ES-I3 (cell line): ENCODE results near the gene SFI1.

ENCODE experiments used
- H3K36me3 ChIP-seq: 2 replicates; pipeline ENCODE4 v1.6.1; 2013; ENCODE audit warnings: mild to moderate bottlenecking, low read length, control low read depth, moderate library complexity; ENCODE audit not compliant: insufficient read depth
- H3K4me1 ChIP-seq: 2 replicates; pipeline ENCODE4 v1.6.1; 2013; ENCODE audit warnings: mild to moderate bottlenecking, control low read depth, low read length; ENCODE audit not compliant: insufficient read depth
- H3K9ac ChIP-seq: 2 replicates; pipeline ENCODE4 v1.6.1; 2013; ENCODE audit warnings: low read depth, mild to moderate bottlenecking, low read length, moderate library complexity
- H3K9me3 ChIP-seq: 2 replicates; pipeline ENCODE4 v1.6.1; 2013; ENCODE audit warnings: mild to moderate bottlenecking, low read length, moderate library complexity; ENCODE audit not compliant: control insufficient read depth, insufficient read depth

SFI1 gene

DNA sequence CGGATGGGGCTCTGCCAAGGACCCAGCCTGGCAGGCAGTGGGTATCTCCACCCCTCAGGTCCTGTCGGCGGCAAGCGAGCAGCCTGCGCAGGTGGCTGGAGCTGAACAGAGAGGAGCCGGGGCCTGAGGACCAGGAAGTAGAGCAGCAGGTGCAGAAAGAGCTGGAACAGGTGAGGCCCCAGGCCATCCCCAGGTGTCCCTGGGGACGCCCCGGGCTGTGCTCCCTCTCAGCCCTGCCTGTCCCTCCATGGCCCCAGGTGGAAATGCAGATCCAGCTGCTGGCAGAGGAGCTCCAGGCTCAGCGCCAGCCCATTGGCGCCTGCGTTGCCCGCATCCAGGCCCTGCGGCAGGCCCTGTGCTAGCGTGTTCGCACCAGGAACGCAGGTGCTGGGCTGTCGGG is 121.7 kb downstream of the SFI1 start:
- Histone ChIP-seq H3K4me1 (no peaks in the 10 kb centered on the region), H3K36me3 (peaks cover 8% of the 10 kb centered on the region), H3K9ac (no peak overlapping the region), H3K9me3 (no peaks in the 10 kb centered on the region)

DNA sequence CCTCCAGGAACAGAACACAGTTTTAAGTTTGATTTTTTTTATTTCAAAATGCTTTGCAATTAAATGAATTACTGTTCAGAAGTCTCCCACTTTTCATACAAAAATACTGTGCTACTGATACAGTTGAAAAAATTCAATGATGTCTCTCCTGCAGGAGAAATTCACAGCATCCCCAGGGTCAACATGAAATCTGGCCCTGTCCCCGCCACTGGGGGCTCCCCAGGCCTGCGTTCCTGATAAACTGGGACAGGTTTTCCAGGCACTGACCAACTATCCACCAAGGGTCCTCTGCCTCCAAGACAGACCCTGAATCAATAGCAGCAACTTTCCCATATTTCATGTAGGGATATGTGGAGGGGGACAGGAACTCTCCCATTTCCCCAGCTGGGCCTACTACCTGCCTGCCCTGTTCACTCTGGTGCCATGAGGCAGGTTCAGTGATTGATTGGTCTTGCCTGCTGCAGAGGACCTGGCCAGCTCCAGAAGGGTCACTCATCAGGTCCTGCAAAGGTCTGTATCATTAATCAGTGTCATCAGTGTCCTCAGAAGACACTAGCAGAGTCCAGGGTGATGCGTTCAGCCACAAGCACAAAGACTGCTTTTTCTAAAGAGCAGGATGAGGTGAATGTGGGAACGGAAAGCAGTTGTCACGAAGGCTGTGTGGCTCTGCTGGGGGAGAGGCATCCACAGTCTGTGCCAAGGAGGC is 122.3 kb downstream of the SFI1 start:
- no peak overlapping the region for H3K9ac ChIP-seq
- H3K4me1 ChIP-seq = no peaks in the 10 kb centered on the region
- peaks cover 8% of the 10 kb centered on the region for H3K36me3 ChIP-seq
- H3K9me3 ChIP-seq = no peaks in the 10 kb centered on the region

DNA sequence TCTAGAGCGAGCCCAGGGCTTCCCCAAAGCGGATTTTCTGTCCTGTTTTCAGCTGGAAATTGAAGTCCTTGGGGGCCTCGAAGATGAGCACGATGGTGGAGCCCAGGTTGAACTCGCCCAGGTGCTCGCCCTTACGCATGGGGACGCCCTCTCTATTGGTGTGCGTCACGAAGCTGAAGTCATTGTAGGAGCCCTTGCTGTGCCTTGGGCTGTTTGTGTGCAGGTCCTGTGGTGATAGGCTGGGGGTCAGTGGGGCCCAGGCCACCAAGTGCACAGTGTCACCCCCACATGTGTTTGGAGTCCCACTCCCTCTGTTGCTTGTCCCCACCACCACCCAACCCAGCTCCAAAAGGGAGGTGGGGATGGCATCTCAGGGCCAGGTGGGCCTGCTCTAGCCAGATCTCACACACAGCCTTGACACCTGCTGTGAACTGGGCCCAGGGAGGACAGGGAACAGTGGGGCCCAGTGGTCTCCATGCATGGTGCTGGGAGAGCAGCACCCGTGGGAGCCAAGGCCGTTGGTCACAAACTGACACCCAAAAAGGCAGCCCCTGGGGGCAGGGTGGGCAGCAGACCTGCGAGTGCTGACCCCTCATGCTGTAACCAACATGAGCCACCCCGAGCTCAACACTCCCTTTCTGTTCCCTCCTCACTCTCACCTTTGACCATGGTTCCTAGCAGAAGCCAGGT is 123.4 kb downstream of the SFI1 start:
- Histone ChIP-seq H3K36me3 (peaks cover 8% of the 10 kb centered on the region), H3K9ac (no peak overlapping the region), H3K4me1 (peaks cover 1% of the 10 kb centered on the region; the same call in 1 of the 2 replicates), H3K9me3 (no peaks in the 10 kb centered on the region)

DNA sequence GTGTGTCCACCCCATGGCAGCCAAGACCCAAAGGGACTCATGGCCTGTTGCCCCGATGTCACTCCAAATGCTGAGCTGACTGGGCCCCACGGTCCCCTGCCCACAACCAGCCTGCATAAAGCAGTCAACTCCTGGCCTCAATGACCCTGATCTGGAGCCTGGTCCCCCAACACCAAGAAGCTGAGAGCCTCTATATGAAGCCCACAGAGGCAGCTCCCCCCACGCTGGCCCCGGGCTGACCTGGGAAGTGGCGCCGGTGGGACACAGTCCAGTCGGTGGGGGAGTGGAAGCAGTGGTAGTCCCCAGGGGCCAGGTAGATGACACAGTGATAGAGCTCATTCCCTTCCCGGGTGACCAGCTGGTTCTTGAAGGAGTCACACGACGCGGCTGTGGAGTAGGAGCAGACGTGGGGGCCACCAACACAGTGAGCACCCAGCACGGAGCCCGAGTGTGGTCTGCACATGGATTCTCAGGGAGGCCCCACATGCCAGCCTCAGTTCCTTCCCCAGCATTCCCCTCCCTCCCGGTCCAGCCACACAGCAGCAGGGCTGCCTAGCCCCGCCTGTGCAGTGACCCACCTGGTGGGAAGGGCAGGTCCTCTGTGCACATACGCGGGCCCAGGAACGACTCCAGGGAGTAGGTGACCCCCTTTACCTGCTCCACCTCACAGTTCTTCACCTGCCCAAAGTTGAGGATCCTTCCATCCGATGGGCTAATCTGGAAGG is 124.6 kb downstream of the SFI1 start:
- Histone ChIP-seq H3K36me3 (peaks cover 8% of the 10 kb centered on the region), H3K4me1 (peaks cover 10% of the 10 kb centered on the region; the same call in 1 of the 2 replicates), H3K9ac (no peak overlapping the region), H3K9me3 (no peaks in the 10 kb centered on the region)

DNA sequence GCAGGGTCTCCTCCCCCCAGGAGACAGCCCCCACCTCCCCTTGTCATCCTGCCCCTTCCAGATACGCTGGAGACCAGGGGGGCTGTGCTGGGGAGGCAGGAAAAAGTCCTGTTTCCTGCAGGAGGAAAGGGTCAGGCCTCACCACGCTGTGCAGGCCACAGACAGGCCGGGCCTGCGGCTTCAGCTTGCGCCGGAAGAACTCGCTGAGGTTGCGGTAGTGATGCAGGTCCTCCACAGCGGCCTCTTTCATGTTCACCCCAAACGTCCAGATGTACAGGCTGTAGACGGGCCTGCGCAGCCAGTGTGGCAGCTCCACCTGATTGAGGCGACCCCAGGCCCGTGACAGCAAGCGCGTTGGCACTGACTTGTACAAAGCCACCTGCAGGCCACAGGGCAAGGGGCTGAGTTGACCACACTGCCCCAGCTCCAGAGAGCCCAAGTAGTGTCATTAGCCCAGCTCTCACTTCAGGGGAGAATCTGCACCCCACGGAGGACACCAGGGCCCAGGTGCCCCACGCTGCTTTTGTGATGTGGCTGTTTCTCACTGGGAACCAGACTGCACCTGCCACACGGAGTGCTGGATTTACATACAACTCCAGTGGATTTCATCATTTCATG is 125.3 kb downstream of the SFI1 start:
- no peaks in the 10 kb centered on the region for H3K9me3 ChIP-seq
- H3K9ac ChIP-seq = no peak overlapping the region
- peaks cover 8% of the 10 kb centered on the region for H3K36me3 ChIP-seq
- H3K4me1 ChIP-seq = peaks cover 17% of the 10 kb centered on the region; the same call in 1 of the 2 replicates

DNA sequence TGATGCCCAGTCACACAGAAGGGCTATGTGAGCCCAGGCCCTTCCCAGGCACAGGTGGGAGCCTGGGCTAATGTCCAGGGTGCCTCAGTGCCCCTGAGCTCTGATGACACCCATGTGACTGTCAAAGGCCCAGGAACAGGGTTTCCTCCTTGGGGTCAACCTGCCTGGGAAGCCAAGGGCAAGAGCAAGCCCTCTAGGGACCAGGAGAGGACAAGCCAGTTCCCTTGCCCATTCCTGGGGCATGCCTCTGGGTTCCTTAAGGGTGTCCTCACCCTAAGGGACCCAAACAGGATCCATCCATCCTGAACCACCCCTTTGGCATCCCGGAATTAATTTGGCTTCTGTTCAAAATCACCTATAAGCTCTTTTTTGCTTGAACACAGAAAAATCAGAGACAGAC is 126.6 kb downstream of the SFI1 start:
- H3K36me3 ChIP-seq = no peaks in the 10 kb centered on the region; the same call in 1 of the 2 replicates
- H3K4me1 ChIP-seq = peaks cover 21% of the 10 kb centered on the region; the same call in 1 of the 2 replicates
- no peaks in the 10 kb centered on the region for H3K9me3 ChIP-seq
- no peak overlapping the region for H3K9ac ChIP-seq

DNA sequence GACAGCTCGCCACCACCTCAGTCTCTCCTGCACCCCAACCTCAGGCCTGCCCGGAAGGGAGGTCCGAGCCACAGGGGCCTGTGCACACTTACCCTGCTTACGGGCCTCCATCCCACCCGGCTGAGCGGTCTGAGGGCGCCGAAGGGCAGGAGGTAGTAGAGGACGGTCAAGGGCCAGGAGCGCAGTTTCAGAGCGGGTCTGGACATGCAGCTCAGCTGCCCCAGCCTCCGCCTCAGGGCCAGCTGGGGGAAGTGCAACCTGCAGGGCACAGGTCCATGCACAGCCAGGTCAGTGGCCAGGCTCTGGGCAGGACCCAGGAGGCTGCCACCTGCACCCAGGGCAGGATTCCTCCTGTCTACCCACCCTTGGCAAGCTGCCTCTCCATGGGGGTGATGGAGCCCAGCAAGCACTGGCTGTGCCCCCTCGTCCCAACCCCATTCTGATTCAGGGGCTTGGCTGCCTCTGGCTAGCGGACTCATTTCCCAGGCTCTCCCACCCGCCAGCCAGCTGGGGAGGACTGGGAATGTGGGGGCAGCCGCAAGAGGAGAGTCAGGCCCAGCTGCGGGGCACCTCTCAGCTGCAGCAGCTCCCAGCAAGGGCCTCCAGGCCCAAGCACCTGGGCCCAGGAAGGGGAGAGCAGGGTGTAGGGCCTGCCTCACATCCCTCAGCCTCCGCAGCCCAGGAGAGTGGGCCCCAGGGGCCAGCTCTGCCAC is 127.4 kb downstream of the SFI1 start:
- H3K4me1 ChIP-seq = peaks cover 21% of the 10 kb centered on the region; the same call in 1 of the 2 replicates
- H3K9me3 ChIP-seq = no peaks in the 10 kb centered on the region
- no peak overlapping the region for H3K9ac ChIP-seq
- no peaks in the 10 kb centered on the region; the same call in none of the 2 replicates for H3K36me3 ChIP-seq

DNA sequence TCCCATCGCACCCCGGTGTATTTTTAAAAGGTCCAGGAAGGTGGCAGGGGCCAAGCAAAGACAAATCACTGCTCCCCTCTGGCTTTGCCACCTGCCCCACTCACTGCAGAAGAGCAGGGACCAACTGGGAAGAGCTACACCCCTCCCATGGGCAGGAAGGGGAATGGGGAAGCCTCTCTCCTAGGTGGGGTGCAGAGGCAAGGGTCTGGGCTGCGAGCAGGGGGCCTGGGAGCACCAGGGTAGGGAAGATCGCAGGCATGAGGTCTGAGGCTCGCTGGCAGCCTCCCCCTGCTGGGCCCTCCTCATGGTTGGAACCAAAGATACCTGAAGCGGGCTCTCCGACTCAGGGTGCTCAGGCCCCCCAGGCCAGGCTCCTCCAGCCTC is 128.9 kb downstream of the SFI1 start:
- H3K36me3 ChIP-seq = no peaks in the 10 kb centered on the region; the same call in 1 of the 2 replicates
- no peaks in the 10 kb centered on the region for H3K9me3 ChIP-seq
- no peak overlapping the region; the same call in 1 of the 2 replicates for H3K9ac ChIP-seq
- H3K4me1 ChIP-seq = peaks cover 21% of the 10 kb centered on the region; the same call in 1 of the 2 replicates

DNA sequence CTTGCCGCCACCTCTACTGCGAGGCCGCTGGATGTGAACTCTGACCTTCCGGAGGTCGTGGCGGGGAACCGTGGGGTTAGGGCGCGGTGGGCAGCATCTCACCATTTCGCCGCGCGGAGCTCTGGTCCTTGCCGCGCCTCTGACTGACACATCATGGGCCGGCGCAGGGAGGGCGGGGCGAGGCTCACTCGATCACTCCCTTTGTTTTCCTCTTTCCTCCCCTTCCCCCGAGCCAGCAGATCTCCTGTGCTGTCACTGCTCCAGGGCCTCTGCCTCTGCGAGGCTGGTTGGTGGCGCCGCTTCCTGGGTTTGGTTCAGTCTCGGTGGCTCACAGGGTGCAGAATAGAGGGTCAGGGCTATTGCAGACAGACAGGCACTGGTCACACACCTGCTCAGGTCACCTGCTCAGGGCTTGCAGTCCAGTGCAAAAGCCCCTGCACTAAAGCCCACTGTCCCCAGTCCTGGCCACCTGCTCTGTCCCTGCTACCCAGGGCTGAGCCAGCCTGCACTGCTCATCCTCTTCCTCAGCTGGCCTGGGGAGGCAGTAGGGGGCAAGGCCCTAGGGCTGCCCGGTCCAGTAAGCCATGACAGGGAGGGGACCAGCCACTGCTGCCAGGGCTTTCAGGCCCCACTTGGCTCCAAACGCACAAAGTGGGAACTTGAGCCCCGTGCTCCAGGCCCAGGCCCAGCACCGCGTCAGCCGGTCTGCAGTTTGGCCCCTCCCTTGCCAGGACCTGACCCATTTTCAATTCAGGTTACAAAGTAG is 129.5 kb downstream of the SFI1 start:
- Histone ChIP-seq H3K9ac (no peak overlapping the region; the same call in 1 of the 2 replicates), H3K4me1 (peaks cover 21% of the 10 kb centered on the region; the same call in 1 of the 2 replicates)

DNA sequence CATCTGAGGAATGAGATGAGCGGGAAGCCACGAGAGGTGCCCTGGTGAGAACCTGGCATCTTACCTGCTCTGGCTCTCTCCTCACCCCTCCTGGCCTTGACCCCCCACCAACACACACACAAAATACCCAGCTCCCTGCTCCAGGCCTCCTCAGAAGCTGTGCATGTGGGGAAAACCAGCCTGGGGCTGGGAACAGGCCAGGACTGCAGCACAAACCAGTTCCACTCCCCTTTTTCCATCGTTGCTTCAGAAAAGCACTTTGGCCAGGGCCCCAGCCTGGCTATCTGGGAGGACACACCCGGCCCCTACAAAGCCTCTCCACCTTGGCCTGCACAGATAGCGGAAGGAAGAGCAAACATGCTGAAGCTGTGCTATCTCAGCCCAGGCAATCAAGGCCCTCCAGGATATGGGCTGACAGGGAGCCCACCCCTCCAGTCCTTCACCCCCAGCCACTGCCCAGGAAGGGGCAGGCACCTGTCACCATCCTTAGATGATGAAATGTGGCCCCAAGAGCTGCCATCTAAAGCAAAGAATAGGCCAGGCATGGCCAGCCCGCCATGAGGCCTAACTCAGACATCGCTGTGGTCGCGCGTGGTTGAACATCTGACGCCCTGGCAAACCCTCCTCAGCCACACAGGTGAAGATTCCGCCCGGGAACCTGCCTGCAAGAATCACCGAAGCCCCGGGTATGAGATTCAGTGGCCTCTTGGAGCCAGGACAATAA is 130.3 kb downstream of the SFI1 start:
- peaks cover 24% of the 10 kb centered on the region; the same call in 1 of the 2 replicates for H3K4me1 ChIP-seq
- H3K9ac ChIP-seq = no peak overlapping the region
- no peaks in the 10 kb centered on the region for H3K9me3 ChIP-seq
- no peaks in the 10 kb centered on the region; the same call in 1 of the 2 replicates for H3K36me3 ChIP-seq

More for the DNA sequence above, 129.5 kb downstream of the SFI1 start:
- no peaks in the 10 kb centered on the region; the same call in 1 of the 2 replicates for H3K36me3 ChIP-seq
- H3K9me3 ChIP-seq = no peaks in the 10 kb centered on the region

DNA sequence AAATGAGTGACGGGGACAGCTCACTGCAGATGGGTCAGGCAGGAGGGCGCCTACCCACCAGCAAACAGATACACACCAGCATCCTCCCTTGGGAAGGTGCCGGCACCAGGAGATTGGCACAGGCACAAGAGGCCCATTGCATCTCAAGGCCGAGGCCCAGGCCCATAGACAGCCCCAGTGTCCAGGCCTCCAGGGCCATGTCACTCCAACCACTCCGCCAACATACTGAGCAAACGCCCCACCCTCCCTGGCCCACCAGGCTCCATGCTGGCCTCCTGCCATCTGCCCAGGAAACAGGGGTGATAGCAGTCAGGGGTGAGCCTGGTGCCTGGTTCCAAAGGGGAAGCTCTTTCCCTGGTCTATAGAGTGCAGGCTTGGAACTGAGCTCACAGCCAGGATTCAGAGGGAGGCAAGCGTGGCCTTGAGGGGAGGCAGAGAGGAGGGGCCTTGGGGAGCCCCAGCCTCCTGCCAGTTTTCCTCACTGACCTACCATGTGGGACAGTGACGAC is 130.9 kb downstream of the SFI1 start:
- peaks cover 26% of the 10 kb centered on the region; the same call in 1 of the 2 replicates for H3K4me1 ChIP-seq
- no peaks in the 10 kb centered on the region; the same call in 1 of the 2 replicates for H3K36me3 ChIP-seq
- H3K9me3 ChIP-seq = no peaks in the 10 kb centered on the region
- no peak overlapping the region for H3K9ac ChIP-seq

DNA sequence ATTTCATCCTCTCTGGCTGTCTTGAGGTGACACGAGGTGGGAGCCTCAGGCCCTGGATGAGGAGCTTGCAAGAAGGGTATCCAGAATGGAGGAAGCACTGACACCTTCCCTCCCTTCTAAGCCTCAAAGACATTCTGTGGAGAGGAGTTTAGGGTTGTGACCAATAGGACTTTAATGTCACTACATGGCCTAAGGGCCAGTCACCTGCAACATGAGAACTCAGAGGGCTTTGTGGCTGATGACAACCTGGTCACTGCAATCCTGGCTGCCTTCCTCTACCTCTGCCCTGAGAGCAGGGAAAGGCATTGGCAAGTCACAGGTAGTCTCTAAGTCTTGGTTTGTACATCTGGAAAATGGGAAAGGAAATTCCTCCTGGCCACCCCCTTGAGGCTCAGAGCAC is 132.0 kb downstream of the SFI1 start:
- H3K36me3 ChIP-seq = no peaks in the 10 kb centered on the region; the same call in 1 of the 2 replicates
- peaks cover 26% of the 10 kb centered on the region; the same call in 1 of the 2 replicates for H3K4me1 ChIP-seq
- no peaks in the 10 kb centered on the region for H3K9me3 ChIP-seq
- no peak overlapping the region for H3K9ac ChIP-seq
